GM12873 (cell line): ENCODE data around the gene SYT6.

Experiments
- CTCF ChIP-seq: IDR thresholded peaks from 2 replicates; pipeline ENCODE4 v1.5.1; 2012; ENCODE audit warnings: low read depth, mild to moderate bottlenecking, moderate library complexity, low read length, control low read depth; ENCODE audit not compliant: insufficient read depth; ENCODE audit errors: missing control alignments

SYT6 gene

GRCh38 chr1:114082304-114082630 lies 71.4 kb downstream of the SYT6 start:
- no peak for TF ChIP-seq CTCF

GRCh38 chr1:114081437-114082303 lies 72.0 kb downstream of the SYT6 start:
- no peak for TF ChIP-seq CTCF

GRCh38 chr1:114080511-114081436 lies 72.9 kb downstream of the SYT6 start:
- TF ChIP-seq CTCF: no peak

- no peak for TF ChIP-seq CTCF
Observed at GRCh38 chr1:114079596-114080190, 74.0 kb downstream of the SYT6 start.

- no peak for TF ChIP-seq CTCF
Observed at GRCh38 chr1:114078116-114078515, 75.6 kb downstream of the SYT6 start.

GRCh38 chr1:114077188-114077587 lies 76.5 kb downstream of the SYT6 start:
- no peak for TF ChIP-seq CTCF

GRCh38 chr1:114076308-114076707 lies 77.4 kb downstream of the SYT6 start:
- no peak for TF ChIP-seq CTCF
